Osteoblast (primary cell): ENCODE measurements around the gene CYTH4. TPM values are rescaled to one million over a fixed set of nuclear protein-coding genes. Genes with fewer than 3 reads are reported as not detected.
A peak's percentile ranks its signal among the peaks of the same experiment; 100 is the strongest.

Experiments used
- DNase-seq: peaks from one replicate; pipeline ENCODE4 v3.0.0; 2011; ENCODE audit warnings: low spot score, mixed read lengths; ENCODE audit not compliant: insufficient read length; ENCODE audit errors: missing footprints
- H2AFZ ChIP-seq: 2 replicates; pipeline ENCODE4 v1.6.0; 2011; ENCODE audit warnings: mild to moderate bottlenecking, low read length
- H3K27ac ChIP-seq: 2 replicates; pipeline ENCODE4 v1.5.1; 2011; ENCODE audit warnings: mild to moderate bottlenecking, low read depth, low read length, moderate library complexity
- H3K27me3 ChIP-seq: 2 replicates; pipeline ENCODE4 v1.6.0; 2012; ENCODE audit warnings: mild to moderate bottlenecking, control low read depth, inconsistent platforms, low read length, moderate library complexity; ENCODE audit not compliant: insufficient read depth
- H3K36me3 ChIP-seq: 2 replicates; pipeline ENCODE4 v1.5.1; 2011; ENCODE audit warnings: mild to moderate bottlenecking, low read length, control low read depth, moderate library complexity; ENCODE audit not compliant: insufficient read depth
- H3K4me1 ChIP-seq: 2 replicates; pipeline ENCODE4 v1.5.1; 2011; ENCODE audit warnings: mild to moderate bottlenecking, low read length, control low read depth, moderate library complexity; ENCODE audit not compliant: insufficient read depth
- H3K4me2 ChIP-seq: 2 replicates; pipeline ENCODE4 v1.6.0; 2011; ENCODE audit warnings: mild to moderate bottlenecking, low read length; ENCODE audit not compliant: insufficient read depth
- H3K4me3 ChIP-seq: fragments of 200-600 bp; sonication (generic); 3 replicates; pipeline ENCODE4 v1.5.1; 2012; ENCODE audit warnings: mild to moderate bottlenecking, low read length, inconsistent platforms; ENCODE audit not compliant: insufficient read depth
- H3K79me2 ChIP-seq: 2 replicates; pipeline ENCODE4 v1.6.0; 2012; ENCODE audit warnings: mild to moderate bottlenecking, low read length, control low read depth, inconsistent platforms; ENCODE audit not compliant: insufficient read depth
- H3K9me3 ChIP-seq: 2 replicates; pipeline ENCODE4 v1.5.1; 2011; ENCODE audit warnings: low read depth, low read length, control low read depth
- H4K20me1 ChIP-seq: 2 replicates; pipeline ENCODE4 v1.6.0; 2012; ENCODE audit warnings: mild to moderate bottlenecking, low read length, control low read depth; ENCODE audit not compliant: insufficient read depth
- CTCF ChIP-seq: IDR thresholded peaks from 2 replicates; pipeline ENCODE4 v1.5.1; 2011; ENCODE audit warnings: mild to moderate bottlenecking, low read depth, low read length, moderate library complexity; ENCODE audit errors: extremely low read depth
- total RNA-seq: library from RNA; depleted of rRNA; stranded (reverse); fragments of >200 nt; gene quantifications from 2 replicates; pipeline ENCODE4 v1.2.3, GENCODE V29; 2012

The CYTH4 gene
- total RNA-seq, 1 donor, result 0.72 TPM

GRCh38 chr22:37313376-37314314, 31.3 kb downstream of the CYTH4 start:
- Histone ChIP-seq H3K4me3 (no peak overlapping the region), H2AFZ (no peak overlapping the region), H3K4me1 (peaks cover 29% of the 10 kb centered on the region), H3K27me3 (no peaks in the 10 kb centered on the region), H3K36me3 (no peaks in the 10 kb centered on the region), H3K79me2 (no peaks in the 10 kb centered on the region), H3K27ac (no peak overlapping the region), H4K20me1 (no peaks in the 10 kb centered on the region), H3K9me3 (no peaks in the 10 kb centered on the region), H3K4me2 (peak overlapping the region; percentile 30)
- TF ChIP-seq CTCF, result no peak
- DNase-seq, result peak; percentile 70

GRCh38 chr22:37314315-37315074, 32.2 kb downstream of the CYTH4 start:
- H4K20me1 ChIP-seq, result no peaks in the 10 kb centered on the region
- no peak overlapping the region for H2AFZ ChIP-seq
- DNase-seq, result no peak
- peak overlapping the region; percentile 30 for H3K4me2 ChIP-seq
- no peak for TF ChIP-seq CTCF
- no peaks in the 10 kb centered on the region for H3K79me2 ChIP-seq
- H3K36me3 ChIP-seq, result no peaks in the 10 kb centered on the region
- peaks cover 31% of the 10 kb centered on the region for H3K4me1 ChIP-seq
- H3K27me3 ChIP-seq, result no peaks in the 10 kb centered on the region
- no peak overlapping the region for H3K27ac ChIP-seq
- H3K9me3 ChIP-seq, result no peaks in the 10 kb centered on the region
- no peak overlapping the region for H3K4me3 ChIP-seq

- no peaks in the 10 kb centered on the region for H3K9me3 ChIP-seq
- no peak overlapping the region for H3K4me2 ChIP-seq
- no peaks in the 10 kb centered on the region for H4K20me1 ChIP-seq
- no peaks in the 10 kb centered on the region for H3K36me3 ChIP-seq
- no peak for DNase-seq
- peaks cover 4% of the 10 kb centered on the region for H3K27me3 ChIP-seq
- H2AFZ ChIP-seq, result no peak overlapping the region
- no peak overlapping the region for H3K27ac ChIP-seq
- H3K79me2 ChIP-seq, result no peaks in the 10 kb centered on the region
- no peak overlapping the region for H3K4me3 ChIP-seq
- peaks cover 23% of the 10 kb centered on the region for H3K4me1 ChIP-seq
- TF ChIP-seq CTCF, result no peak
Observed at GRCh38 chr22:37316405-37316804, 34.1 kb downstream of the CYTH4 start.

- Histone ChIP-seq H4K20me1 (no peaks in the 10 kb centered on the region), H3K9me3 (no peaks in the 10 kb centered on the region), H3K4me3 (no peak overlapping the region), H3K4me2 (no peak overlapping the region), H3K36me3 (no peaks in the 10 kb centered on the region), H3K27me3 (peaks cover 4% of the 10 kb centered on the region), H2AFZ (no peak overlapping the region), H3K4me1 (peaks cover 23% of the 10 kb centered on the region), H3K79me2 (no peaks in the 10 kb centered on the region), H3K27ac (no peak overlapping the region)
- peak; percentile 97 for DNase-seq
- peak; percentile 93 for TF ChIP-seq CTCF
Observed at GRCh38 chr22:37316875-37317371, 34.6 kb downstream of the CYTH4 start.
